Prostate gland (tissue), 2 donors: ENCODE results near the gene BCL2L11. TPM values are rescaled to one million over a fixed set of nuclear protein-coding genes. Genes with fewer than 3 reads are reported as not detected.

Source experiments
- DNase-seq: peaks from one replicate; pipeline ENCODE4 v3.0.0-alpha.2; 2019; ENCODE audit warnings: low spot score
- H3K27ac ChIP-seq, 2 donors: fragments of 200-600 bp; sonication (generic); 2 replicates each; pipeline ENCODE4 v1.5.1; 2017 to 2019
- H3K27me3 ChIP-seq: fragments of 200-600 bp; sonication (generic); replicated peaks from 2 replicates; pipeline ENCODE4 v1.5.1; 2019; ENCODE audit not compliant: insufficient read depth
- H3K36me3 ChIP-seq, 2 donors: fragments of 200-600 bp; sonication (generic); 1 replicate in 1 of 2; 2 replicates in 1 of 2; pipeline versions ENCODE4 v1.5.1 to v1.8.1; 2017 to 2019
- H3K4me1 ChIP-seq: fragments of 200-600 bp; sonication (generic); replicated peaks from 2 replicates; pipeline ENCODE4 v1.5.1; 2019
- H3K4me3 ChIP-seq, 2 donors: fragments of 200-600 bp; sonication (generic); 2 replicates each; pipeline ENCODE4 v1.5.1; 2017 to 2019
- H3K9me3 ChIP-seq: fragments of 200-600 bp; sonication (generic); 2 replicates; pipeline ENCODE4 v1.5.1; 2017
- CTCF ChIP-seq, 4 experiments: fragments of 200-600 bp in 2 of 4; fragments of 450-650 bp in 2 of 4; sonication (generic) in 2 of 4; IDR thresholded peaks; 1 replicate in 3 of 4; 2 replicates in 1 of 4; pipeline ENCODE4 v1.5.1; 2016 to 2019; ENCODE audit warnings: antibody characterized with exemption in 4 of 4, mild to moderate bottlenecking in 2 of 4, moderate library complexity in 2 of 4
- POLR2A ChIP-seq: fragments of 450-650 bp; IDR thresholded peaks from one replicate; pipeline ENCODE4 v1.6.1; 2016; ENCODE audit warnings: antibody characterized with exemption, mild to moderate bottlenecking
- POLR2AphosphoS5 ChIP-seq: sonication (generic); formaldehyde crosslinking; IDR thresholded peaks from one replicate; pipeline ENCODE4 v1.6.1; 2017; ENCODE audit warnings: antibody characterized with exemption
- WGBS: methylation state at CpG from one replicate; pipeline ENCODE4 v1.1.5; 2018; 5-methylcytosine and 5-hydroxymethylcytosine counted together
- intact Hi-C: fragments of 100-400 bp; cut with DNase I; formaldehyde crosslinking; loops from one replicate; pipeline ENCODE4 v1.14.2; 2022
- total RNA-seq, 2 donors: library from RNA; depleted of rRNA; stranded (reverse); fragments of >200 nt; gene quantifications; one replicate each; pipeline ENCODE4 v1.1.0, GENCODE V29; 2016

BCL2L11 gene
- total RNA-seq, 2 donors from 2014 or later: 28.3 to 55.3 TPM

GRCh38 chr2:111161971-111162370, 41.3 kb downstream of the BCL2L11 start:
- Histone ChIP-seq H3K4me1 (no peaks in the 10 kb centered on the region), H3K27me3 (no peaks in the 10 kb centered on the region), H3K9me3 (no peaks in the 10 kb centered on the region), H3K36me3 (peaks cover 0 to 3% of the 10 kb centered on the region in 2 donors), H3K4me3 (no peak overlapping the region), H3K27ac (no peak overlapping the region)
- WGBS: 37% methylated on average over 12 of the region's 12 CpGs
- DNase-seq: peak; percentile 87
- intact Hi-C loops: no loop called here
- no peak for TF ChIP-seq POLR2A
- TF ChIP-seq POLR2AphosphoS5: peak; percentile 82

- no peak for TF ChIP-seq POLR2A
- TF ChIP-seq POLR2AphosphoS5: no peak
- TF ChIP-seq CTCF (IDR thresholded peaks at IDR 0.05): no peak
- no peaks in the 10 kb centered on the region for H3K4me1 ChIP-seq
- intact Hi-C loops: no loop called here
- H3K9me3 ChIP-seq: no peaks in the 10 kb centered on the region
- H3K27ac ChIP-seq: no peak overlapping the region
- H3K4me3 ChIP-seq: no peak overlapping the region
- no peak for DNase-seq
- peaks cover 0 to 3% of the 10 kb centered on the region in 2 donors for H3K36me3 ChIP-seq
- 56% methylated on average over 12 of the region's 12 CpGs for WGBS
- no peaks in the 10 kb centered on the region for H3K27me3 ChIP-seq
Observed at GRCh38 chr2:111162718-111163331, 42.1 kb downstream of the BCL2L11 start.

GRCh38 chr2:111164078-111164477, 43.4 kb downstream of the BCL2L11 start:
- Histone ChIP-seq H3K27me3 (no peaks in the 10 kb centered on the region), H3K36me3 (peaks cover 0 to 3% of the 10 kb centered on the region in 2 donors), H3K4me1 (no peaks in the 10 kb centered on the region), H3K9me3 (no peaks in the 10 kb centered on the region), H3K4me3 (no peak overlapping the region), H3K27ac (no peak overlapping the region)
- DNase-seq: no peak
- WGBS: 91% methylated on average over 12 of the region's 12 CpGs
- intact Hi-C loops: no loop called here
- TF ChIP-seq POLR2AphosphoS5: no peak
- TF ChIP-seq CTCF (IDR thresholded peaks at IDR 0.05): no peak
- no peak for TF ChIP-seq POLR2A

GRCh38 chr2:111165084-111165483, 44.4 kb downstream of the BCL2L11 start:
- no peaks in the 10 kb centered on the region for H3K9me3 ChIP-seq
- H3K4me1 ChIP-seq: no peaks in the 10 kb centered on the region
- intact Hi-C loops: no loop called here
- no peak overlapping the region for H3K4me3 ChIP-seq
- no peaks in the 10 kb centered on the region for H3K27me3 ChIP-seq
- no peak overlapping the region for H3K27ac ChIP-seq
- TF ChIP-seq POLR2A (no peak), POLR2AphosphoS5 (no peak), CTCF (IDR thresholded peaks at IDR 0.05) (no peak)
- WGBS: 82% methylated on average over 7 of the region's 7 CpGs
- peaks cover 0 to 3% of the 10 kb centered on the region in 2 donors for H3K36me3 ChIP-seq
- no peak for DNase-seq

GRCh38 chr2:111166115-111166514, 45.4 kb downstream of the BCL2L11 start:
- Histone ChIP-seq H3K9me3 (no peaks in the 10 kb centered on the region), H3K27me3 (no peaks in the 10 kb centered on the region), H3K27ac (no peak overlapping the region), H3K36me3 (peaks cover 0 to 3% of the 10 kb centered on the region in 2 donors), H3K4me1 (no peaks in the 10 kb centered on the region), H3K4me3 (no peak overlapping the region)
- TF ChIP-seq POLR2AphosphoS5 (no peak), POLR2A (no peak), CTCF (IDR thresholded peaks at IDR 0.05) (no peak)
- WGBS: 89% methylated on average over 5 of the region's 5 CpGs
- intact Hi-C loops: no loop called here
- DNase-seq: no peak
